ENCODE measurements around the gene TMEM179.

Gene TMEM179

DNA sequence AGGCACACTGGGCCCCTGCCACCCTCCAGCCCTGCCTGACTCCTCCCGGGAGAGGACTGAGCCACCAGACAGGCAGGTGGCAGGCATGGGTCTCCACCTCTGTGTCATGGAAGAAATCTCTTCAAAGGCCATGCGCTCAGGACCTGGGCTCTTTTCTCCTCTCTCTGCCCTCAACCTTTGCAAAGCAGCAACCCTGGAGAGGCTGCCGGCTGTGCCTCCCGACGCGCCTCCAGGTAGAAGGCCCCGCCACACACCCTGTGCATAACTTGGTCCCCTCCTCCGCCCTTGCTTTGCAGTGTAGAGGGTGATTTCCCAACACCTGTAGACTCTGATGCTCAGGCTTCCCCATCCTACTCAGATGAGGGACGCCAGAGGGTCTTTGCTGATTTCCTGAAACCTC lies 28.2 kb upstream of the TMEM179 start:
- DNase-seq (ENCODE audit: low read depth) = no peak
- H3K4me3 ChIP-seq (ENCODE audit: low read length) = no peak overlapping the region
- TF ChIP-seq, protein P1, sequence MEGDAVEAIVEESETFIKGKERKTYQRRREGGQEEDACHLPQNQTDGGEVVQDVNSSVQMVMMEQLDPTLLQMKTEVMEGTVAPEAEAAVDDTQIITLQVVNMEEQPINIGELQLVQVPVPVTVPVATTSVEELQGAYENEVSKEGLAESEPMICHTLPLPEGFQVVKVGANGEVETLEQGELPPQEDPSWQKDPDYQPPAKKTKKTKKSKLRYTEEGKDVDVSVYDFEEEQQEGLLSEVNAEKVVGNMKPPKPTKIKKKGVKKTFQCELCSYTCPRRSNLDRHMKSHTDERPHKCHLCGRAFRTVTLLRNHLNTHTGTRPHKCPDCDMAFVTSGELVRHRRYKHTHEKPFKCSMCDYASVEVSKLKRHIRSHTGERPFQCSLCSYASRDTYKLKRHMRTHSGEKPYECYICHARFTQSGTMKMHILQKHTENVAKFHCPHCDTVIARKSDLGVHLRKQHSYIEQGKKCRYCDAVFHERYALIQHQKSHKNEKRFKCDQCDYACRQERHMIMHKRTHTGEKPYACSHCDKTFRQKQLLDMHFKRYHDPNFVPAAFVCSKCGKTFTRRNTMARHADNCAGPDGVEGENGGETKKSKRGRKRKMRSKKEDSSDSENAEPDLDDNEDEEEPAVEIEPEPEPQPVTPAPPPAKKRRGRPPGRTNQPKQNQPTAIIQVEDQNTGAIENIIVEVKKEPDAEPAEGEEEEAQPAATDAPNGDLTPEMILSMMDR (IDR thresholded peaks at IDR 0.05; ENCODE audit: insufficient read depth, low read depth, low read length, missing control alignments) = no peak

DNA sequence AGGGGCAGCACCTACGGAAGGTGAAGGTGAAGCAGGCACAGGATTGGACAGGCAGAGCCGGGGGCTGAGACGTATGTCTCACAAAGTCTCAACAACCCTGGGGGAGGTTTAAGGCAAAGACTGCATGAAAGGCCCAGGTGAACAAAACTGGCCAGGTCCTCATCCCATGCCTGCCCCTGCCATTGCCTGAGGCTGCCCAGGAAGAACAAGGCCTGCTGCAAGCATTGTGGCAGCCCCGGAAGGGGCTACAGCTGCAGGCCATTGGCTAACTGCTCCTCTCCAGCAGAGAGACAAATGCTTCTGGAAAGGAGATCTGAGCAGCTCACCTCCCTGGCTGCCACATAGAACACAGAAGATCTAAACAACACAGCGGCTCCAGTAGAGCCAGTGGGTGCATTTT lies 20.4 kb upstream of the TMEM179 start:
- TF ChIP-seq, protein P1 (IDR thresholded peaks at IDR 0.05; ENCODE audit: insufficient read depth, low read depth, low read length, missing control alignments) = no peak
- no peak overlapping the region for H3K4me3 ChIP-seq (ENCODE audit: low read length)
- DNase-seq (ENCODE audit: low read depth) = no peak

DNA sequence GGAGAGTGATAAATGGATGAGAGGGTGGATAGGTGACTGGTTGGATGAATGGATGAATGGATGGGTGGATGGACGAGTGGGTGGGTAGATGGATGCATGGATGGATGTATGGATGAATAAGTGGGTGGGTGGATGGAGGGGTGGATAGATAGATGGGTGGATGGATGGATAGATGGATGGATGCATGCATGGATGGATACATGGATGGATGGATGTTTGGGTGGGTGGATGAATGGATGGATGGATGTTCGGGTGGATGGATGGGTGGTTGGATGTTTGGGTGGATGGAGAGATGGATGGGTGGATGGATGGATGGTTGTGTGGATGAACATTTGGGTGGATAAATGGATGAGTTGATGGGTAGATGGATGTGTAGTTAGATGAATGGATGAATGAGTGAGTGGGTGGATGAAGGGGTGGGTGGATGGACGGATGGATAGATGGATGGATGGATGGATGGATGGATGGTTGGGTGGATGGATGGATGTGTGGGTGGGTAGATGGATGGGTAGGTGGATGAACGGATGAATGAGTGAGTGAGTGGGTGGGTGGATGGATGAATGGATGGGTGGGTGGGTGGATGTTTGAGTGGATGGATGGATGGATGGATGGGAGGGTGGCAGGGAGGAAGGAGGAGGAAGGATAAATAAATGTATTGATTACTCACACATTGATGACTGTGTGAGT lies 9.7 kb upstream of the TMEM179 start:
- DNase-seq (ENCODE audit: low read depth) = no peak
- TF ChIP-seq, protein P1 (IDR thresholded peaks at IDR 0.05; ENCODE audit: insufficient read depth, low read depth, low read length, missing control alignments) = no peak
- H3K4me3 ChIP-seq (ENCODE audit: low read length) = no peak overlapping the region

DNA sequence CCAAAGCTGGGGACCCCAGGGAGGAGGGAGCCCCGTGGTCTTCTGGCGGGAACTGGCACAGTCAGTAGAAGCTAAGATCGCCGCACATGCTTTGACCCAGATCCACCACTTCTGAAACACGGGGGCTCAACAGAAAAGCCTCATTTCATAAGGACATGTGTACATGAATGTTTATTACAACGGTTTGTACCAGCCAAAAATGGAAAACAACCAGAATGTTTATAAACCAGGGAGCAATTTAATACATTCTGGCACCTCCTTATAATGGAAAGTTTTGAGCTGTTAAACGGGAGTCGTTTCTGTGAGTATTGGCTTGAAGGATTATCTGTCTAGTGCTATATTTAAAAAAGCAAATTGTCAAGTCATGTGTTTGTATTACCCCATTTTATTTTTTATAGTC lies 7.3 kb upstream of the TMEM179 start:
- no peak overlapping the region for H3K4me3 ChIP-seq (ENCODE audit: low read length)
- TF ChIP-seq, protein P1 (IDR thresholded peaks at IDR 0.05; ENCODE audit: insufficient read depth, low read depth, low read length, missing control alignments) = no peak

DNA sequence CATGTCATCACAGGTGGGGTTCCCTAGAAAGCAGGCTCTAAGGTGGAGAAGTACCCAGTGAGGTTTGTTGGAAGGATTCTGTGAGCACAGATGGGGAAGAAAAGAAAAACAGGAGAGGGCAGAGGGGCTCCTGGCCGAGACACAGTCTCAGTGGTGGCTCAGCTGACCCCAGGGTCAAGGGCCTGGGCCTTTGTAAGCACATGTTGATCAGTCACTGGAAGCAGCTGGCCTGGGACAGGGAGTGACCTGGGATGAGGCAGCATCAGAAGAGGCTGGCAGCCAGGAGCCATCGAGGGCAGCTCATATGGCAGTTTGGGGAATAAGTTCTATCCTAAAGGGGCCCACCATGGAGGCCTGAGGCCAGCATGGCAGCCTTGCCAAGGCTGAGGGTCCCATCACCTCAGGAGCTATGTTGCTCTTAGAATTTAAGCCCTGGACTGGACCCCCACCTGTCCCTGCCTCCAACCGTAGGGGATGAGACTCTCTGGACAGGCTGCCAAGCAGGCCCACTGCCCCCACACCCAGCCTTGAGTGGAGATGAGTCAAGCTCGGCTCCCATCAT lies 6.3 kb upstream of the TMEM179 start:
- TF ChIP-seq, protein P1 (IDR thresholded peaks at IDR 0.05; ENCODE audit: insufficient read depth, low read depth, low read length, missing control alignments) = no peak
- DNase-seq (ENCODE audit: low read depth) = no peak
- H3K4me3 ChIP-seq (ENCODE audit: low read length) = no peak overlapping the region

More for the DNA sequence above, 7.3 kb upstream of the TMEM179 start:
- no peak for DNase-seq (ENCODE audit: low read depth)

DNA sequence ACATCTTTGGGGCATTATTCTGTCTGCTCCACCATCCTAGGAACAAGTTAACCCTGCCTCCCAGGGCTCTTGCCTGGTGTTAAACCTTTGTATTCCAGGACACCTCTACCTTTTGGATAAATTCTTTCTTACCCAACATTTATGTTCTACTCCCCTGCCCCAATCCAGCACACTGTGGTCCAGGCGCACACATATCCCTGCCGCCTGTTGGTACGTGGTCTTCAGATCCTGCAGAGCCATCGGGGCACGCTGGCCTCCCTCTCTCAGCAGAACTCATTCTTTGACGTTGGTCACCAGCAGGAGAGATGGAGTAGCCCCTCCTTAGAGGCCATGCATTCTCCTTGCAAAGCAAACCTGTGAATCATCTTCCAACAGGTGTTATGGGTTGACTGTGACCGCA lies 5.1 kb upstream of the TMEM179 start:
- DNase-seq (ENCODE audit: low read depth) = no peak
- TF ChIP-seq, protein P1 (IDR thresholded peaks at IDR 0.05; ENCODE audit: insufficient read depth, low read depth, low read length, missing control alignments) = no peak
- no peak overlapping the region for H3K4me3 ChIP-seq (ENCODE audit: low read length)

Measured in epithelial cell of esophagus (primary cell).